GM19238 (cell line): Measurements from ENCODE around the gene TNNI2.

Source experiments
- DNase-seq: peaks from one replicate; pipeline ENCODE4 v3.0.0; 2011; ENCODE audit warnings: low spot score; ENCODE audit not compliant: insufficient read length

The TNNI2 gene

GRCh38 chr11:1832920-1833295 lies 5.9 kb upstream of the TNNI2 start:
- DNase-seq = no peak

- no peak for DNase-seq
Observed at GRCh38 chr11:1834062-1834610, 4.6 kb upstream of the TNNI2 start.

- no peak for DNase-seq
Observed at GRCh38 chr11:1834779-1835670, 3.8 kb upstream of the TNNI2 start, which contains the start of gene SYT8. SYT8 (plus strand) TSS chr11:1834990; CDS start chr11:1835106, 116 bp downstream.

- DNase-seq = no peak
Observed at GRCh38 chr11:1835671-1836010, 3.1 kb upstream of the TNNI2 start.

- DNase-seq = no peak
Observed at GRCh38 chr11:1836011-1836945, 2.5 kb upstream of the TNNI2 start.

- DNase-seq = peak; percentile 98
Observed at GRCh38 chr11:1837171-1838076, 1.4 kb upstream of the TNNI2 start.

GRCh38 chr11:1838077-1838425 lies 730 bp upstream of the TNNI2 start:
- no peak for DNase-seq

- DNase-seq = no peak
Observed at GRCh38 chr11:1839204-1839923, 583 bp downstream of the TNNI2 start.

GRCh38 chr11:1839924-1840779 lies 1.4 kb downstream of the TNNI2 start:
- peak; percentile 75 for DNase-seq

GRCh38 chr11:1840780-1841480 lies 2.1 kb downstream of the TNNI2 start:
- no peak for DNase-seq

- no peak for DNase-seq
Observed at GRCh38 chr11:1841511-1842148, 2.8 kb downstream of the TNNI2 start.

- DNase-seq = no peak
Observed at GRCh38 chr11:1842149-1843097, 3.6 kb downstream of the TNNI2 start.

GRCh38 chr11:1843098-1843473 lies 4.3 kb downstream of the TNNI2 start:
- DNase-seq = no peak

- no peak for DNase-seq
Observed at GRCh38 chr11:1843796-1844195, 5.0 kb downstream of the TNNI2 start.

- DNase-seq = no peak
Observed at GRCh38 chr11:1844221-1845094, 5.7 kb downstream of the TNNI2 start.

GRCh38 chr11:1845095-1845429 lies 6.3 kb downstream of the TNNI2 start:
- no peak for DNase-seq
